ENCODE data around the gene CORT. TPM values are rescaled to one million over a fixed set of nuclear protein-coding genes. Genes with fewer than 3 reads are reported as not detected.
A peak's percentile ranks its signal among the peaks of the same experiment; 100 is the strongest.

Gene CORT
- total and polyA plus RNA-seq, 4 donors: 0.33 TPM; not detected in 3

- ATAC-seq (ENCODE audit: low FRiP score) (no peak), DNase-seq (no peak)
- H3K4me3 ChIP-seq (ENCODE audit: low read length in 2 of 2): no peak overlapping the region
- no peaks in the 10 kb centered on the region for H3K4me1 ChIP-seq (ENCODE audit: control insufficient read depth in 1 of 2, insufficient read depth in 2 of 2, low read length in 2 of 2)
- WGBS, 2 donors: 69 to 72% methylated on average over 10 of the region's 10 CpGs
- H3K9me3 ChIP-seq (ENCODE audit: control insufficient read depth, low read length): no peaks in the 10 kb centered on the region
- H3K27me3 ChIP-seq (ENCODE audit: control insufficient read depth in 1 of 2, insufficient read depth in 2 of 2, low read length in 1 of 2): no peaks in the 10 kb centered on the region
- intact Hi-C loops (cut with DNase I): loop anchor here in 1 of 2 donors (10.0 kb wide), 1 partner anchor 449 kb away; no protein-coding TSS in a partner anchor
- H3K36me3 ChIP-seq (ENCODE audit: control insufficient read depth in 1 of 2, insufficient read depth in 2 of 2, low read length in 1 of 2): no peaks in the 10 kb centered on the region
- no peak overlapping the region for H3K27ac ChIP-seq (ENCODE audit: low read depth in 1 of 2, low read length in 2 of 2)
Measured at GRCh38 chr1:10495475-10495817, 45.6 kb downstream of the CORT start.

GRCh38 chr1:10495952-10496351, 46.1 kb downstream of the CORT start:
- Histone ChIP-seq H3K27ac (ENCODE audit: low read depth in 1 of 2, low read length in 2 of 2) (no peak overlapping the region), H3K9me3 (ENCODE audit: control insufficient read depth, low read length) (no peaks in the 10 kb centered on the region), H3K4me3 (ENCODE audit: low read length in 2 of 2) (no peak overlapping the region), H3K27me3 (ENCODE audit: control insufficient read depth in 1 of 2, insufficient read depth in 2 of 2, low read length in 1 of 2) (no peaks in the 10 kb centered on the region), H3K4me1 (ENCODE audit: control insufficient read depth in 1 of 2, insufficient read depth in 2 of 2, low read length in 2 of 2) (no peaks in the 10 kb centered on the region), H3K36me3 (ENCODE audit: control insufficient read depth in 1 of 2, insufficient read depth in 2 of 2, low read length in 1 of 2) (no peaks in the 10 kb centered on the region)
- intact Hi-C loops (cut with DNase I): loop anchor here in 1 of 2 donors (10.0 kb wide), 1 partner anchor 449 kb away; no protein-coding TSS in a partner anchor
- whole genome bisulfite sequencing, 2 donors: 88 to 90% methylated on average over 14 of the region's 14 CpGs
- DNase-seq (peak in 1 of 2 donors; percentile 51), ATAC-seq (ENCODE audit: low FRiP score) (no peak)

GRCh38 chr1:10497109-10497508, 47.3 kb downstream of the CORT start:
- DNase-seq: peak in 1 of 2 donors; percentile 13
- no peaks in the 10 kb centered on the region for H3K9me3 ChIP-seq (ENCODE audit: control insufficient read depth, low read length)
- H3K36me3 ChIP-seq (ENCODE audit: control insufficient read depth in 1 of 2, insufficient read depth in 2 of 2, low read length in 1 of 2): no peaks in the 10 kb centered on the region
- no peaks in the 10 kb centered on the region for H3K27me3 ChIP-seq (ENCODE audit: control insufficient read depth in 1 of 2, insufficient read depth in 2 of 2, low read length in 1 of 2)
- no peak overlapping the region for H3K27ac ChIP-seq (ENCODE audit: low read depth in 1 of 2, low read length in 2 of 2)
- intact Hi-C loops (cut with DNase I): loop anchor here in 1 of 2 donors (10.0 kb wide), 1 partner anchor 448 kb away; no protein-coding TSS in a partner anchor
- WGBS, 2 donors: 88 to 90% methylated on average over 7 of the region's 7 CpGs
- no peak overlapping the region for H3K4me3 ChIP-seq (ENCODE audit: low read length in 2 of 2)
- no peak for ATAC-seq (ENCODE audit: low FRiP score)
- H3K4me1 ChIP-seq (ENCODE audit: control insufficient read depth in 1 of 2, insufficient read depth in 2 of 2, low read length in 2 of 2): no peaks in the 10 kb centered on the region

- H3K27ac ChIP-seq (ENCODE audit: low read depth in 1 of 2, low read length in 2 of 2): no peak overlapping the region
- H3K36me3 ChIP-seq (ENCODE audit: control insufficient read depth in 1 of 2, insufficient read depth in 2 of 2, low read length in 1 of 2): no peaks in the 10 kb centered on the region
- DNase-seq (no peak), ATAC-seq (ENCODE audit: low FRiP score) (no peak)
- no peak overlapping the region for H3K4me3 ChIP-seq (ENCODE audit: low read length in 2 of 2)
- H3K4me1 ChIP-seq (ENCODE audit: control insufficient read depth in 1 of 2, insufficient read depth in 2 of 2, low read length in 2 of 2): no peaks in the 10 kb centered on the region
- WGBS, 2 donors: 86 to 92% methylated on average over 8 of the region's 8 CpGs
- intact Hi-C loops (cut with DNase I): loop anchor here in 1 of 2 donors (10.0 kb wide), 1 partner anchor 447 kb away; no protein-coding TSS in a partner anchor
- no peaks in the 10 kb centered on the region for H3K9me3 ChIP-seq (ENCODE audit: control insufficient read depth, low read length)
- no peaks in the 10 kb centered on the region for H3K27me3 ChIP-seq (ENCODE audit: control insufficient read depth in 1 of 2, insufficient read depth in 2 of 2, low read length in 1 of 2)
Measured at GRCh38 chr1:10498231-10498630, 48.4 kb downstream of the CORT start.

Other genes with a start within 250 kb of the CORT start
- gene KIF1B, start 239.5 kb upstream of the CORT start, total RNA-seq: 10 to 100 TPM; 60.0 to 67.6 TPM
- gene KIF1B, start 239.5 kb upstream of the CORT start, polyA plus RNA-seq: 10 to 100 TPM in 1 of 2 donors, 1 to 10 TPM in 1; 7.4 to 10.2 TPM
- gene PGD, start 51.0 kb upstream of the CORT start, total RNA-seq: 10 to 100 TPM; 46.7 TPM
- 10 to 100 TPM; 28.7 to 80.8 TPM for gene PGD, start 51.0 kb upstream of the CORT start, polyA plus RNA-seq
- 10 to 100 TPM in 1 of 2 donors, 1 to 10 TPM in 1; 4.3 to 11.4 TPM for gene CENPS, start 19.6 kb upstream of the CORT start, total RNA-seq
- gene CENPS, start 19.6 kb upstream of the CORT start, polyA plus RNA-seq: 10 to 100 TPM; 17.4 to 21.4 TPM
- 10 to 100 TPM; 21.4 to 29.2 TPM for gene DFFA, start 22.5 kb downstream of the CORT start, total RNA-seq
- gene DFFA, start 22.5 kb downstream of the CORT start, polyA plus RNA-seq: 10 to 100 TPM in 1 of 2 donors, 1 to 10 TPM in 1; 7.8 to 14.5 TPM
- gene PEX14, start 24.9 kb downstream of the CORT start, total RNA-seq: 10 to 100 TPM; 14.0 to 16.9 TPM
- 10 to 100 TPM in 1 of 2 donors, 1 to 10 TPM in 1; 4.5 to 14.8 TPM for gene PEX14, start 24.9 kb downstream of the CORT start, polyA plus RNA-seq